AG09309 (cell line): ENCODE measurements around the gene ARHGAP26.

Experiments
- DNase-seq: peaks from one replicate; pipeline ENCODE4 v3.0.0-alpha.2; 2010; ENCODE audit warnings: low read depth
- H3K4me3 ChIP-seq: 2 replicates; pipeline ENCODE4 v1.5.1; 2011; ENCODE audit warnings: mild to moderate bottlenecking, low read depth, low read length, moderate library complexity; ENCODE audit not compliant: control insufficient read depth
- CTCF ChIP-seq: IDR thresholded peaks from 2 replicates; pipeline ENCODE4 v1.5.1; 2011; ENCODE audit warnings: mild to moderate bottlenecking, low read depth, low read length, inconsistent platforms; ENCODE audit not compliant: insufficient read depth, control insufficient read depth; ENCODE audit errors: missing control alignments

Gene ARHGAP26

GRCh38 chr5:143036146-143036927 is 266.2 kb downstream of the ARHGAP26 start:
- no peak for DNase-seq
- no peak for TF ChIP-seq CTCF
- H3K4me3 ChIP-seq = no peak overlapping the region

GRCh38 chr5:143037071-143037470 is 266.9 kb downstream of the ARHGAP26 start:
- TF ChIP-seq CTCF = no peak
- DNase-seq = no peak
- H3K4me3 ChIP-seq = no peak overlapping the region

- H3K4me3 ChIP-seq = no peak overlapping the region
- DNase-seq = no peak
- TF ChIP-seq CTCF = no peak
Observed at GRCh38 chr5:143037708-143038107, 267.5 kb downstream of the ARHGAP26 start.

GRCh38 chr5:143040622-143041021 is 270.4 kb downstream of the ARHGAP26 start:
- no peak for DNase-seq
- no peak for TF ChIP-seq CTCF
- no peak overlapping the region for H3K4me3 ChIP-seq

- no peak overlapping the region for H3K4me3 ChIP-seq
- TF ChIP-seq CTCF = no peak
- DNase-seq = no peak
Observed at GRCh38 chr5:143041461-143041860, 271.3 kb downstream of the ARHGAP26 start.

GRCh38 chr5:143041972-143042770 is 272.0 kb downstream of the ARHGAP26 start:
- H3K4me3 ChIP-seq = no peak overlapping the region
- TF ChIP-seq CTCF = no peak
- no peak for DNase-seq
